Hematopoietic multipotent progenitor cell treated with erythropoietin and hydrocortisone succinate and interleukin-3 and kit ligand, for 15 days (in vitro differentiated cells): Measurements from ENCODE around the gene GALK1.
"Not testable (repeated sequence)": the region's sequence is repeated elsewhere in the genome, so short reads cannot be mapped to it uniquely, and the experiment has no call there.

Experiments
- DNase-seq: peaks from one replicate; pipeline ENCODE4 v3.0.0-alpha.2; 2015; ENCODE audit warnings: low spot score

The GALK1 gene

GRCh38 chr17:75763613-75764416 is 1.2 kb downstream of the GALK1 start:
- no peak for DNase-seq

GRCh38 chr17:75763269-75763607 is 1.8 kb downstream of the GALK1 start:
- DNase-seq: no peak

GRCh38 chr17:75762513-75763268 is 2.3 kb downstream of the GALK1 start:
- no peak for DNase-seq

- not testable (repeated sequence) for DNase-seq
Measured at GRCh38 chr17:75759978-75760640, 4.9 kb downstream of the GALK1 start.

GRCh38 chr17:75759457-75759856 is 5.5 kb downstream of the GALK1 start:
- no peak for DNase-seq

- no peak for DNase-seq
Measured at GRCh38 chr17:75758131-75758905, 6.7 kb downstream of the GALK1 start.

GRCh38 chr17:75757086-75757681 is 7.8 kb downstream of the GALK1 start:
- no peak for DNase-seq

- DNase-seq: no peak
Measured at GRCh38 chr17:75756451-75757085, 8.4 kb downstream of the GALK1 start.

GRCh38 chr17:75755990-75756389 is 9.0 kb downstream of the GALK1 start:
- no peak for DNase-seq

GRCh38 chr17:75755205-75755901 is 9.6 kb downstream of the GALK1 start:
- DNase-seq: no peak

GRCh38 chr17:75754378-75755204 is 10.4 kb downstream of the GALK1 start:
- no peak for DNase-seq

GRCh38 chr17:75753514-75754377 is 11.2 kb downstream of the GALK1 start:
- peak; percentile 70 for DNase-seq

- peak; percentile 23 for DNase-seq
Measured at GRCh38 chr17:75752802-75753513, 12.0 kb downstream of the GALK1 start.

- no peak for DNase-seq
Measured at GRCh38 chr17:75752405-75752709, 12.6 kb downstream of the GALK1 start.

- no peak for DNase-seq
Measured at GRCh38 chr17:75751676-75752404, 13.2 kb downstream of the GALK1 start.

GRCh38 chr17:75750661-75751423 is 14.2 kb downstream of the GALK1 start:
- no peak for DNase-seq
